Tibial nerve (tissue), 4 donors: ENCODE data around the gene RAC2. TPM values are rescaled to one million over a fixed set of nuclear protein-coding genes. Genes with fewer than 3 reads are reported as not detected.

ENCODE experiments used
- DNase-seq, 2 donors: peaks; one replicate each; pipeline ENCODE4 v3.0.0-alpha.2; 2019; ENCODE audit warnings: low spot score in 2 of 2
- H3K27ac ChIP-seq, 4 donors: fragments of 200-600 bp; sonication (generic) in 3 of 4; one replicate each; pipeline ENCODE4 v1.5.1; 2017 to 2019; ENCODE audit warnings: mild to moderate bottlenecking in 1 of 4
- H3K27me3 ChIP-seq, 2 donors: fragments of 200-600 bp; sonication (generic) in 1 of 2; one replicate each; pipeline versions ENCODE4 v1.5.1 to v1.6.0; 2017 to 2019
- H3K36me3 ChIP-seq, 3 donors: fragments of 200-600 bp; sonication (generic); one replicate each; pipeline ENCODE4 v1.5.1; 2018 to 2019
- H3K4me1 ChIP-seq, 4 donors: fragments of 200-600 bp; sonication (generic) in 3 of 4; one replicate each; pipeline ENCODE4 v1.5.1; 2017 to 2019
- H3K4me3 ChIP-seq, 4 donors: fragments of 200-600 bp; sonication (generic) in 3 of 4; one replicate each; pipeline ENCODE4 v1.5.1; 2017 to 2019; ENCODE audit warnings: mild to moderate bottlenecking in 1 of 4, moderate library complexity in 1 of 4
- H3K9me3 ChIP-seq, 4 donors: fragments of 200-600 bp; sonication (generic) in 3 of 4; one replicate each; pipeline ENCODE4 v1.5.1; 2017 to 2019
- CTCF ChIP-seq, 5 experiments: fragments of 200-600 bp in 3 of 5; fragments of 450-650 bp in 2 of 5; sonication (generic) in 3 of 5; IDR thresholded peaks; one replicate each; pipeline ENCODE4 v1.5.1; 2016 to 2019; ENCODE audit warnings: antibody characterized with exemption in 5 of 5, mild to moderate bottlenecking in 3 of 5, moderate library complexity in 2 of 5
- EP300 ChIP-seq, 2 donors: sonication (generic); formaldehyde crosslinking; IDR thresholded peaks; one replicate each; pipeline ENCODE4 v1.6.1; 2017; ENCODE audit warnings: antibody characterized with exemption in 2 of 2, mild to moderate bottlenecking in 1 of 2
- POLR2A ChIP-seq, 2 donors: fragments of 450-650 bp; IDR thresholded peaks; one replicate each; pipeline ENCODE4 v1.6.1; 2017; ENCODE audit warnings: antibody characterized with exemption in 2 of 2, mild to moderate bottlenecking in 2 of 2, moderate library complexity in 2 of 2
- WGBS, 2 donors: methylation state at CpG; one replicate each; pipeline ENCODE4 v1.1.5; 2018; 5-methylcytosine and 5-hydroxymethylcytosine counted together
- total RNA-seq, 4 donors: library from RNA; depleted of rRNA; stranded (reverse); fragments of >200 nt; gene quantifications; one replicate each; pipeline ENCODE4 v1.1.0, GENCODE V29; 2016

RAC2 gene
- total RNA-seq, 4 donors from 2014 or later: 6.3 to 18.6 (median 7.8) TPM

- H3K27ac ChIP-seq: no peak overlapping the region
- WGBS, 2 donors: 87 to 89% methylated on average over 3 of the region's 3 CpGs
Measured at GRCh38 chr22:37194750-37195149, 49.3 kb downstream of the RAC2 start.

GRCh38 chr22:37193629-37194191, 50.4 kb downstream of the RAC2 start:
- no peaks in the 10 kb centered on the region for H3K27me3 ChIP-seq
- TF ChIP-seq CTCF (IDR thresholded peaks at IDR 0.05): no peak
- no peak for TF ChIP-seq POLR2A (IDR thresholded peaks at IDR 0.05)
- no peak for TF ChIP-seq EP300 (IDR thresholded peaks at IDR 0.05)
- no peak overlapping the region for H3K4me3 ChIP-seq
- H3K9me3 ChIP-seq: no peaks in the 10 kb centered on the region
- H3K4me1 ChIP-seq: peaks cover 7 to 37% (median 27%) of the 10 kb centered on the region in 4 donors
- peak overlapping the region in 3 of 4 donors; percentile 26 to 60 (median 41) for H3K27ac ChIP-seq
- no peaks in the 10 kb centered on the region for H3K36me3 ChIP-seq
- DNase-seq: no peak
- 37 to 53% methylated on average over 10 of the region's 10 CpGs for WGBS, 2 donors

More at GRCh38 chr22:37194750-37195149, 49.3 kb downstream of the RAC2 start:
- no peaks in the 10 kb centered on the region for H3K36me3 ChIP-seq
- H3K4me1 ChIP-seq: peaks cover 7 to 31% (median 26%) of the 10 kb centered on the region in 4 donors
- no peaks in the 10 kb centered on the region for H3K27me3 ChIP-seq
- H3K4me3 ChIP-seq: no peak overlapping the region
- H3K9me3 ChIP-seq: no peaks in the 10 kb centered on the region
- no peak for DNase-seq
- TF ChIP-seq EP300 (IDR thresholded peaks at IDR 0.05) (no peak), CTCF (IDR thresholded peaks at IDR 0.05) (no peak), POLR2A (IDR thresholded peaks at IDR 0.05) (no peak)

GRCh38 chr22:37192741-37193140, 51.3 kb downstream of the RAC2 start:
- WGBS, 2 donors: 95 to 100% methylated on average over 1 of the region's 1 CpG
- Histone ChIP-seq H3K27me3 (no peaks in the 10 kb centered on the region), H3K27ac (no peak overlapping the region), H3K4me1 (peaks cover 7 to 39% (median 29%) of the 10 kb centered on the region in 4 donors), H3K9me3 (no peaks in the 10 kb centered on the region), H3K4me3 (no peak overlapping the region), H3K36me3 (no peaks in the 10 kb centered on the region)
- no peak for DNase-seq
- TF ChIP-seq POLR2A (IDR thresholded peaks at IDR 0.05) (no peak), CTCF (IDR thresholded peaks at IDR 0.05) (no peak), EP300 (IDR thresholded peaks at IDR 0.05) (no peak)

GRCh38 chr22:37192204-37192603, 51.9 kb downstream of the RAC2 start:
- Histone ChIP-seq H3K4me1 (peaks cover 3 to 39% (median 29%) of the 10 kb centered on the region in 4 donors), H3K9me3 (no peaks in the 10 kb centered on the region), H3K27me3 (no peaks in the 10 kb centered on the region), H3K27ac (no peak overlapping the region), H3K4me3 (no peak overlapping the region), H3K36me3 (no peaks in the 10 kb centered on the region)
- no peak for DNase-seq
- TF ChIP-seq EP300 (IDR thresholded peaks at IDR 0.05) (no peak), CTCF (IDR thresholded peaks at IDR 0.05) (no peak)
- 88 to 93% methylated on average over 2 of the region's 2 CpGs for WGBS, 2 donors

- TF ChIP-seq CTCF (IDR thresholded peaks at IDR 0.05): no peak
- no peak for TF ChIP-seq EP300 (IDR thresholded peaks at IDR 0.05)
- no peak for TF ChIP-seq POLR2A (IDR thresholded peaks at IDR 0.05)
- peaks cover 0 to 35% (median 26%) of the 10 kb centered on the region in 4 donors for H3K4me1 ChIP-seq
- H3K27ac ChIP-seq: no peak overlapping the region
- no peaks in the 10 kb centered on the region for H3K36me3 ChIP-seq
- no peak overlapping the region for H3K4me3 ChIP-seq
- H3K27me3 ChIP-seq: no peaks in the 10 kb centered on the region
- no peak for DNase-seq
- 43 to 79% methylated on average over 4 of the region's 4 CpGs for WGBS, 2 donors
- H3K9me3 ChIP-seq: no peaks in the 10 kb centered on the region
Measured at GRCh38 chr22:37190262-37190780, 53.7 kb downstream of the RAC2 start.
